Upper lobe of left lung (tissue), 6 donors: ENCODE results near the gene PRCC. TPM values are rescaled to one million over a fixed set of nuclear protein-coding genes. Genes with fewer than 3 reads are reported as not detected.

Experiments
- ATAC-seq, 2 donors: fragments of 200-7000 bp; cut with Tn5 transposase; one replicate each; pipeline ENCODE4 v1.9.1; 2022; ENCODE audit warnings: mild to moderate bottlenecking in 2 of 2, moderate library complexity in 2 of 2; ENCODE audit not compliant: low FRiP score in 2 of 2
- DNase-seq, 2 donors: peaks; one replicate each; pipeline ENCODE4 v3.0.0-alpha.2; 2019 to 2020
- H3K27ac ChIP-seq, 4 donors: fragments of 200-600 bp; sonication (generic); one replicate each; pipeline ENCODE4 v1.5.1; 2016 to 2019
- H3K27me3 ChIP-seq, 4 donors: fragments of 200-600 bp; sonication (generic); one replicate each; pipeline ENCODE4 v1.5.1; 2017 to 2019
- H3K36me3 ChIP-seq, 4 donors: fragments of 200-600 bp; sonication (generic); one replicate each; pipeline ENCODE4 v1.5.1; 2016 to 2019
- H3K4me1 ChIP-seq, 4 donors: fragments of 200-600 bp; sonication (generic); one replicate each; pipeline ENCODE4 v1.5.1; 2018 to 2019
- H3K4me3 ChIP-seq, 4 donors: fragments of 200-600 bp; sonication (generic); one replicate each; pipeline ENCODE4 v1.5.1; 2017 to 2019; ENCODE audit warnings: mild to moderate bottlenecking in 2 of 4, moderate library complexity in 1 of 4
- H3K9me3 ChIP-seq, 4 donors: fragments of 200-600 bp; sonication (generic); one replicate each; pipeline ENCODE4 v1.5.1; 2018 to 2019
- CTCF ChIP-seq, 6 experiments: fragments of 450-650 bp in 4 of 6; fragments of 200-600 bp in 2 of 6; sonication (generic) in 2 of 6; IDR thresholded peaks; one replicate each; pipeline ENCODE4 v1.5.1; 2016 to 2019; ENCODE audit warnings: antibody characterized with exemption in 6 of 6
- EP300 ChIP-seq, 4 donors: sonication (generic); formaldehyde crosslinking; IDR thresholded peaks; one replicate each; pipeline ENCODE4 v1.5.1; 2017; ENCODE audit warnings: antibody characterized with exemption in 4 of 4, control low read depth in 2 of 4
- POLR2A ChIP-seq, 4 donors: fragments of 450-650 bp; IDR thresholded peaks; one replicate each; pipeline ENCODE4 v1.5.1; 2016 to 2017; ENCODE audit warnings: antibody characterized with exemption in 4 of 4, mild to moderate bottlenecking in 2 of 4
- POLR2AphosphoS5 ChIP-seq, 2 donors: sonication (generic); formaldehyde crosslinking; IDR thresholded peaks; one replicate each; pipeline ENCODE4 v1.5.1; 2017; ENCODE audit warnings: antibody characterized with exemption in 2 of 2
- WGBS, 2 donors: methylation state at CpG; one replicate each; pipeline ENCODE4 v1.1.5; 2017 to 2018; 5-methylcytosine and 5-hydroxymethylcytosine counted together
- total RNA-seq, 6 donors: library from RNA; depleted of rRNA in 4 of 6; stranded (reverse); fragments of >200 nt in 4 of 6; gene quantifications; one replicate each; pipeline versions ENCODE4 v1.1.0 to v1.2.1, GENCODE V29; 2016 to 2021
- donor health status: DM: no; HTN: no; CAD: no; lungs with moderate emphysema.
- donor health status: DM: no; HTN: yes; CAD: no; lungs with severe emphysema.

The PRCC gene
- total RNA-seq, 6 donors from 2014 or later, result 36.5 to 52.4 (median 40.8) TPM

GRCh38 chr1:156839426-156840109 lies 72.2 kb downstream of the PRCC start:
- Histone ChIP-seq H3K27ac (no peak overlapping the region), H3K27me3 (peaks cover 0 to 12% (median 1%) of the 10 kb centered on the region in 4 donors), H3K9me3 (no peaks in the 10 kb centered on the region), H3K4me1 (no peaks in the 10 kb centered on the region), H3K36me3 (no peaks in the 10 kb centered on the region), H3K4me3 (no peak overlapping the region)
- no peak for TF ChIP-seq POLR2A (IDR thresholded peaks at IDR 0.05)
- TF ChIP-seq EP300 (IDR thresholded peaks at IDR 0.05), result no peak
- no peak for TF ChIP-seq CTCF (IDR thresholded peaks at IDR 0.05)
- TF ChIP-seq POLR2AphosphoS5 (IDR thresholded peaks at IDR 0.05), result no peak
- ATAC-seq (no peak), DNase-seq (no peak)
- WGBS, 2 donors, result 29 to 37% methylated on average over 7 to 9 of the region's 9 CpGs

DNA sequence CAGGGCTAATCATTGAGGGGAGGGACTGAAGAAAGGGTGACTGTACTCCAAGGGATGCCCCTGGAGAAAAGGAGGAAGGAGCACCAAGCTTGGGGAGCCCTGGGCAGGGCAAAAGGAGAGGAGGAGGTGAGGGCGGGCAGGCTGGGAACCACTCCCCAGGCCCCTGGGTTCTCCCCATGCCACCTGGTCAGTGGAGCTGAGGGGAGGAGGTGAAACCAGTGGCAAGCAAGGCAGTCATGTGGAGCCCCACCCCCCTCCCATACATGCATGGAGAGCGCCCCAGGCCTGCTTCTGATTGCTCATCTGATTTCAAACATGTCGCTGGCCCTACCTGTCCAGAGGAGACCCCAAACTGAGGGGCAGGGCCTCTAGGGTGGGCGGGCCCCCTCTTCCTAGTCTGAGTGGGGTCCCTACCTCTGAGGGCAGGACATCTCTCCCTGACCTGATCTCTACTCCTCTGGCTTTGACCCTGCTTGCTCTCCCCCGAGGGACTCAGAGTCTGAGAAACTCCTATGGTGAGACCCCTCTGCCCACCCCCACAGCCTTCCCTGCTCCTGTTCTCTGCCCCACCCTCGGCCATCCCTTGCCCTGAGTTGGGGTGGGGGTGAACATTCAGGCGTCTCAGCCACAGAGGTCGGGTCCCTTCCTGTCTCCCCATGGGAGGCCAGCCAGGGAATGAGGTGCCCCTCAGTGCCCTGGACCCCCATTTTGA lies 73.0 kb downstream of the PRCC start:
- DNase-seq, result no peak
- peaks cover 4 to 7% (median 6%) of the 10 kb centered on the region in 4 donors for H3K4me1 ChIP-seq
- H3K9me3 ChIP-seq, result no peaks in the 10 kb centered on the region
- H3K4me3 ChIP-seq, result no peak overlapping the region
- ATAC-seq, result no peak
- H3K27ac ChIP-seq, result no peak overlapping the region
- H3K27me3 ChIP-seq, result peaks cover 0 to 20% (median 5%) of the 10 kb centered on the region in 4 donors
- WGBS, 2 donors, result 49 to 52% methylated on average over 7 to 8 of the region's 8 CpGs
- no peak for TF ChIP-seq POLR2A (IDR thresholded peaks at IDR 0.05)
- no peak for TF ChIP-seq EP300 (IDR thresholded peaks at IDR 0.05)
- TF ChIP-seq CTCF (IDR thresholded peaks at IDR 0.05), result no peak
- no peak for TF ChIP-seq POLR2AphosphoS5 (IDR thresholded peaks at IDR 0.05)
- H3K36me3 ChIP-seq, result no peaks in the 10 kb centered on the region

GRCh38 chr1:156840898-156841279 lies 73.6 kb downstream of the PRCC start:
- WGBS, 2 donors, result 55 to 61% methylated on average over 13 to 14 of the region's 14 CpGs

DNA sequence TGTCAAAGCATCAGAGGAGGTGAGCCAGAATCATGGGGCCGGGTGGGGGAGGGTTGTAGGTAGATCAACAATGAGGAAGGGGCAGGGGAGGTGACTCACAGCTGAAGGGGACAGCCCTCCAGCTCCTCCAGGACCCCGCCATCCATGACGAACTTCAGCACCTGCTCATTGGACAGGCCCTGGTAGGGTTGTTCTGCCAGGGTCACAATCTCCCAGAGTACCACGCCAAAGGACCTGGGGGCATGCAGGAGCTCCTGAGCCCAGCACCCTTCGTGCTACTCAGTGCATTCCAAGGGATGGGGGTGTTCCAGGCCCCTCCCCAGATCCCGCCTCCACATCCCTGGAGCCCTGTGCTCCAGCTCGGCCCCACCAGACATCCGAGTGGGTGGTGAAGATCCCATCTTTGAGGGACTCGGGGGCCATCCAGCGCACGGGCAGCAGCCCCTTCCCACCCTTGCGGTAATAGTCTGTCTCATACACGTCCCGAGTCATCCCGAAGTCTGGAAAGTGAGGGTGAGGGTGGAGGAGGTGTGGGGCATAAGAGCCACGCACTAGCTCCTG lies 74.0 kb downstream of the PRCC start:
- Histone ChIP-seq H3K4me3 (no peak overlapping the region), H3K36me3 (no peaks in the 10 kb centered on the region), H3K27me3 (peaks cover 0 to 24% (median 9%) of the 10 kb centered on the region in 4 donors), H3K27ac (no peak overlapping the region), H3K4me1 (peaks cover 7 to 12% (median 9%) of the 10 kb centered on the region in 4 donors), H3K9me3 (no peaks in the 10 kb centered on the region)
- TF ChIP-seq EP300 (IDR thresholded peaks at IDR 0.05), result no peak
- TF ChIP-seq CTCF (IDR thresholded peaks at IDR 0.05), result no peak
- no peak for TF ChIP-seq POLR2A (IDR thresholded peaks at IDR 0.05)
- no peak for TF ChIP-seq POLR2AphosphoS5 (IDR thresholded peaks at IDR 0.05)
- DNase-seq, result peak in 1 of 2 donors; percentile 50
- ATAC-seq, result no peak
- 76 to 79% methylated on average over 12 to 16 of the region's 16 CpGs for WGBS, 2 donors

More at GRCh38 chr1:156840898-156841279, 73.6 kb downstream of the PRCC start:
- no peaks in the 10 kb centered on the region for H3K9me3 ChIP-seq
- no peaks in the 10 kb centered on the region for H3K36me3 ChIP-seq
- H3K4me1 ChIP-seq, result peaks cover 7 to 12% (median 9%) of the 10 kb centered on the region in 4 donors
- DNase-seq (peak in 1 of 2 donors; percentile 70), ATAC-seq (no peak)
- H3K4me3 ChIP-seq, result no peak overlapping the region
- H3K27me3 ChIP-seq, result peaks cover 0 to 23% (median 8%) of the 10 kb centered on the region in 4 donors
- no peak for TF ChIP-seq POLR2A (IDR thresholded peaks at IDR 0.05)
- TF ChIP-seq POLR2AphosphoS5 (IDR thresholded peaks at IDR 0.05), result no peak
- TF ChIP-seq CTCF (IDR thresholded peaks at IDR 0.05), result no peak
- no peak for TF ChIP-seq EP300 (IDR thresholded peaks at IDR 0.05)
- H3K27ac ChIP-seq, result no peak overlapping the region
